Transverse colon (tissue), 4 donors: Measurements from ENCODE around the gene CEACAM7.

Experiments
- POLR2A ChIP-seq: fragments of 450-650 bp; IDR thresholded peaks from one replicate; pipeline ENCODE4 v1.6.1; 2016; ENCODE audit warnings: antibody characterized with exemption, mild to moderate bottlenecking, moderate library complexity
- POLR2AphosphoS5 ChIP-seq, 3 donors: sonication (generic); formaldehyde crosslinking; IDR thresholded peaks; one replicate each; pipeline ENCODE4 v1.6.1; 2016; ENCODE audit warnings: antibody characterized with exemption in 3 of 3
- TF ChIP-seq, protein P1 (sequence below), 5 experiments: fragments of 200-600 bp in 3 of 5; fragments of 450-650 bp in 2 of 5; sonication (generic) in 3 of 5; IDR thresholded peaks; 1 replicate in 2 of 5; 2 replicates in 3 of 5; pipeline ENCODE4 v1.5.1; 2016 to 2017; ENCODE audit warnings: antibody characterized with exemption in 5 of 5, inconsistent platforms in 3 of 5, mild to moderate bottlenecking in 2 of 5, moderate library complexity in 1 of 5

DNA sequence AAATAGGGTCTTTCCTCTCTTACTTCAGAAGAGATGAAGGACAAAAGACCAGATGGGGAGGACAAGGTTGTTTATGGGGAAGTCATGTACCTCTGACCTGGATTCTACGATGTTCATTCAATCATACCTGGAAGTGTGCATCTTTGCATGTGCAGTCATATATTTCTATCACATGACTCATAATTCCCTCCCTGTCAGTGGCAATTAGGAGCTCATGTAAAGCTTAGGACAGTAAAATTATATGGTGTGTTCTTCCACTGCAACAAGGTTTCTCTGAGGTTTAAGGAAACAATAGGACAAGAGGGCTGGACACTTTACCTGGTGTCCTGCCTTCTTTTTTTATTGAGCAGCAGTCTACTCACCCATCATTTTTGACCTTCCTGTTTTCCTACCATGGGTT is 19.8 kb downstream of the CEACAM7 start:
- TF ChIP-seq POLR2AphosphoS5 (IDR thresholded peaks at IDR 0.05) (peak in 1 of 3 donors; percentile 62), POLR2A (no peak)
- TF ChIP-seq, protein P1, sequence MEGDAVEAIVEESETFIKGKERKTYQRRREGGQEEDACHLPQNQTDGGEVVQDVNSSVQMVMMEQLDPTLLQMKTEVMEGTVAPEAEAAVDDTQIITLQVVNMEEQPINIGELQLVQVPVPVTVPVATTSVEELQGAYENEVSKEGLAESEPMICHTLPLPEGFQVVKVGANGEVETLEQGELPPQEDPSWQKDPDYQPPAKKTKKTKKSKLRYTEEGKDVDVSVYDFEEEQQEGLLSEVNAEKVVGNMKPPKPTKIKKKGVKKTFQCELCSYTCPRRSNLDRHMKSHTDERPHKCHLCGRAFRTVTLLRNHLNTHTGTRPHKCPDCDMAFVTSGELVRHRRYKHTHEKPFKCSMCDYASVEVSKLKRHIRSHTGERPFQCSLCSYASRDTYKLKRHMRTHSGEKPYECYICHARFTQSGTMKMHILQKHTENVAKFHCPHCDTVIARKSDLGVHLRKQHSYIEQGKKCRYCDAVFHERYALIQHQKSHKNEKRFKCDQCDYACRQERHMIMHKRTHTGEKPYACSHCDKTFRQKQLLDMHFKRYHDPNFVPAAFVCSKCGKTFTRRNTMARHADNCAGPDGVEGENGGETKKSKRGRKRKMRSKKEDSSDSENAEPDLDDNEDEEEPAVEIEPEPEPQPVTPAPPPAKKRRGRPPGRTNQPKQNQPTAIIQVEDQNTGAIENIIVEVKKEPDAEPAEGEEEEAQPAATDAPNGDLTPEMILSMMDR (IDR thresholded peaks at IDR 0.05): no peak
